Ovary (tissue), 3 donors: ENCODE results near the gene TICAM2.

ENCODE experiments used
- CTCF ChIP-seq, 3 donors: fragments of 450-650 bp in 2 of 3; fragments of 200-600 bp in 1 of 3; IDR thresholded peaks; one replicate each; pipeline versions ENCODE4 v1.5.1 to v1.8.0; 2016 to 2022; ENCODE audit warnings: antibody characterized with exemption in 3 of 3, mild to moderate bottlenecking in 1 of 3
- EP300 ChIP-seq: sonication (generic); formaldehyde crosslinking; IDR thresholded peaks from one replicate; pipeline ENCODE4 v1.6.1; 2017; ENCODE audit warnings: antibody characterized with exemption
- POLR2A ChIP-seq: fragments of 450-650 bp; IDR thresholded peaks from one replicate; pipeline ENCODE4 v1.6.1; 2017; ENCODE audit warnings: antibody characterized with exemption, mild to moderate bottlenecking, moderate library complexity
- donor health status: DM: no; HTN: no; CAD: no.

GRCh38 chr5:115531787-115532367 is 70.4 kb downstream of the TICAM2 start:
- TF ChIP-seq CTCF (IDR thresholded peaks at IDR 0.05) (no peak), POLR2A (no peak), EP300 (no peak)
